ENCODE data around the gene RAPSN. TPM values are rescaled to one million over a fixed set of nuclear protein-coding genes. Genes with fewer than 3 reads are reported as not detected.

Gene RAPSN
- total and polyA plus RNA-seq, 2 experiments from 2014 or later: not detected

DNA sequence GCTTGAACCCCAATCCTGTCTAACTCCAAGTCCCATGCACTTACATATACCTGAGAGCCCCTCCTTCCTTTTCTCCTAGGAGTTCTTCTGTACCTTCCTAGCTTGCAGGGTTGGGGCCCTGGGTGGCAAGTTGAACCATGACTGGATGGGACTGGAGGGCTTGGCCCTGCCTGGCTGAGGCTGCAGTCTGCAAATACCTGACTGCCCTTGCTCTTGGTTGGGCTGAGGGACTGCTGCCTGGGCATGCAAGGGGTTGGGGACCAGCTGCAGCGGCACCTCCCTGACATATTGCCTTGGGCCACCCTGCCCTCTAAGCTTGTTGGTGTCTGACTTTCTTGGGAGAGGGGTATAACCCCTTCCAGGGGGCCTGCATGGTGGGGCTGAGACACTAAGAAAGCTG, 50.4 kb downstream of the RAPSN start:
- no peak overlapping the region for H3K27ac ChIP-seq
- peaks cover 14% of the 10 kb centered on the region for H3K4me1 ChIP-seq (ENCODE audit: low read depth)
- no peak for DNase-seq (ENCODE audit: low read depth in 1 of 2, low spot score in 1 of 2)
- no peaks in the 10 kb centered on the region for H3K9me3 ChIP-seq (ENCODE audit: low read depth)
- no peaks in the 10 kb centered on the region for H3K27me3 ChIP-seq
- H3K36me3 ChIP-seq: no peaks in the 10 kb centered on the region
- no peak overlapping the region for H3K4me3 ChIP-seq
- TF ChIP-seq, protein P1, sequence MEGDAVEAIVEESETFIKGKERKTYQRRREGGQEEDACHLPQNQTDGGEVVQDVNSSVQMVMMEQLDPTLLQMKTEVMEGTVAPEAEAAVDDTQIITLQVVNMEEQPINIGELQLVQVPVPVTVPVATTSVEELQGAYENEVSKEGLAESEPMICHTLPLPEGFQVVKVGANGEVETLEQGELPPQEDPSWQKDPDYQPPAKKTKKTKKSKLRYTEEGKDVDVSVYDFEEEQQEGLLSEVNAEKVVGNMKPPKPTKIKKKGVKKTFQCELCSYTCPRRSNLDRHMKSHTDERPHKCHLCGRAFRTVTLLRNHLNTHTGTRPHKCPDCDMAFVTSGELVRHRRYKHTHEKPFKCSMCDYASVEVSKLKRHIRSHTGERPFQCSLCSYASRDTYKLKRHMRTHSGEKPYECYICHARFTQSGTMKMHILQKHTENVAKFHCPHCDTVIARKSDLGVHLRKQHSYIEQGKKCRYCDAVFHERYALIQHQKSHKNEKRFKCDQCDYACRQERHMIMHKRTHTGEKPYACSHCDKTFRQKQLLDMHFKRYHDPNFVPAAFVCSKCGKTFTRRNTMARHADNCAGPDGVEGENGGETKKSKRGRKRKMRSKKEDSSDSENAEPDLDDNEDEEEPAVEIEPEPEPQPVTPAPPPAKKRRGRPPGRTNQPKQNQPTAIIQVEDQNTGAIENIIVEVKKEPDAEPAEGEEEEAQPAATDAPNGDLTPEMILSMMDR (IDR thresholded peaks at IDR 0.05; ENCODE audit: low read depth, low read length): no peak

GRCh38 chr11:47398011-47398410, 50.9 kb downstream of the RAPSN start:
- peaks cover 19% of the 10 kb centered on the region for H3K4me1 ChIP-seq (ENCODE audit: low read depth)
- H3K4me3 ChIP-seq: no peak overlapping the region

DNA sequence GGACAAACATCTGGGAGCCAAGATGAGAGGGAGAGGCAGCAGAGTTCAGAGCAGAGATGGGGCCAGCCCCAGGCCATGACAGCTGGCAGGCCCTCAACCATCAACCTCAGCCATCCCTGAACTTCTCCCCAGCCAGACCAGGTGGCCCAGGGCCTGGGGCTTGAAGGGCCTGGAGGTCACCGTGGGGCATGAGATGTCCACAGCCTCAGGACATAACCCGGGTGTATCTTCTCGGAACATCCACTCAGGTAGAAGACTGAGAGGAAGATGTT, 53.0 kb downstream of the RAPSN start:
- DNase-seq (ENCODE audit: low read depth in 1 of 2, low spot score in 1 of 2): no peak

More at GRCh38 chr11:47398011-47398410, 50.9 kb downstream of the RAPSN start:
- H3K9me3 ChIP-seq (ENCODE audit: low read depth): no peaks in the 10 kb centered on the region
- DNase-seq (ENCODE audit: low read depth in 1 of 2, low spot score in 1 of 2): no peak
- no peak overlapping the region for H3K27ac ChIP-seq
- no peaks in the 10 kb centered on the region for H3K36me3 ChIP-seq
- TF ChIP-seq, protein P1 (IDR thresholded peaks at IDR 0.05; ENCODE audit: low read depth, low read length): no peak
- no peaks in the 10 kb centered on the region for H3K27me3 ChIP-seq

DNA sequence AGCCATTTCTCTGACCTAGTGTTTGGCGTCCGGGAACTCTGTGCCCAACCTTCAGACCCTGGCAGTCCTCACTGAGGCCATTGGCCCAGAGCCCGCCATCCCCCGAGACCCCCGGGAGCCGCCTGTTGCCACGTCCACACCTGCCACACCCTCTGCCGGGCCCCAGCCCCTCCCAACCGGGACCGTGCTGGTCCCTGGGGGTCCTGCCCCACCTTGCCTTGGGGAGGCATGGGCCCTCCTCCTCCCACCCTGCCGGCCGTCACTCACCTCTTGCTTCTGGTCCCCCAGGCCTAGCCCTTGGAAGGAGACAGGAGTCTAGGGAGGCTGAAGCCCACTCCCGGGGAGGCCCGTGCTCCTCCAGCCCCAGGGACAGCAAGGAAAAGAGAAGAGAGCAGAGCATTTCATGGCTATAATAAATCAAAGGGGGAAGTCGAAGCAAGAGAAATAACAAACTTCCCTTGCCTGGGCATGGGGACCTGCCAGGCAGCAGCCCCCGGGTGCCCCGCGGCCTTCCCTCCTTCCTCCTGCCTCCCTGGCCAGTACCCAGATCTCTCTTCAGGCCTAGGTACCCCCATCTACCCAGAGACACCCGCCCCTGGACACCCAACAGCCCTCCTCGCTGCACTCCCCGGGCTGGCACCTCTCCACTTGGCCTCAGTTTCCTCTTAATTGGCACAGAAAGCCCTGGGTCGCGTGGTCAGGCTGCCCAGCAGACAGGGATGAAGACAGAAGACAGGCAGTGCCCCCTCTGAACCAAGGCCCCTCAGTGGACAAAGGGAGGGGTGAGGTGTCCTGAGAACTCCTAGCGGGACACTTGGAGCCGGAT, 53.5 kb downstream of the RAPSN start:
- DNase-seq (ENCODE audit: low read depth in 1 of 2, low spot score in 1 of 2): no peak
- Histone ChIP-seq H3K4me1 (ENCODE audit: low read depth) (peaks cover 21% of the 10 kb centered on the region), H3K9me3 (ENCODE audit: low read depth) (no peaks in the 10 kb centered on the region), H3K4me3 (no peak overlapping the region), H3K36me3 (no peaks in the 10 kb centered on the region), H3K27ac (no peak overlapping the region), H3K27me3 (no peaks in the 10 kb centered on the region)
- TF ChIP-seq, protein P1 (IDR thresholded peaks at IDR 0.05; ENCODE audit: low read depth, low read length): no peak

More for the DNA sequence above, 53.0 kb downstream of the RAPSN start:
- Histone ChIP-seq H3K36me3 (no peaks in the 10 kb centered on the region), H3K27ac (no peak overlapping the region), H3K4me1 (ENCODE audit: low read depth) (peaks cover 25% of the 10 kb centered on the region), H3K4me3 (no peak overlapping the region), H3K9me3 (ENCODE audit: low read depth) (no peaks in the 10 kb centered on the region), H3K27me3 (no peaks in the 10 kb centered on the region)
- TF ChIP-seq, protein P1 (IDR thresholded peaks at IDR 0.05; ENCODE audit: low read depth, low read length): no peak

DNA sequence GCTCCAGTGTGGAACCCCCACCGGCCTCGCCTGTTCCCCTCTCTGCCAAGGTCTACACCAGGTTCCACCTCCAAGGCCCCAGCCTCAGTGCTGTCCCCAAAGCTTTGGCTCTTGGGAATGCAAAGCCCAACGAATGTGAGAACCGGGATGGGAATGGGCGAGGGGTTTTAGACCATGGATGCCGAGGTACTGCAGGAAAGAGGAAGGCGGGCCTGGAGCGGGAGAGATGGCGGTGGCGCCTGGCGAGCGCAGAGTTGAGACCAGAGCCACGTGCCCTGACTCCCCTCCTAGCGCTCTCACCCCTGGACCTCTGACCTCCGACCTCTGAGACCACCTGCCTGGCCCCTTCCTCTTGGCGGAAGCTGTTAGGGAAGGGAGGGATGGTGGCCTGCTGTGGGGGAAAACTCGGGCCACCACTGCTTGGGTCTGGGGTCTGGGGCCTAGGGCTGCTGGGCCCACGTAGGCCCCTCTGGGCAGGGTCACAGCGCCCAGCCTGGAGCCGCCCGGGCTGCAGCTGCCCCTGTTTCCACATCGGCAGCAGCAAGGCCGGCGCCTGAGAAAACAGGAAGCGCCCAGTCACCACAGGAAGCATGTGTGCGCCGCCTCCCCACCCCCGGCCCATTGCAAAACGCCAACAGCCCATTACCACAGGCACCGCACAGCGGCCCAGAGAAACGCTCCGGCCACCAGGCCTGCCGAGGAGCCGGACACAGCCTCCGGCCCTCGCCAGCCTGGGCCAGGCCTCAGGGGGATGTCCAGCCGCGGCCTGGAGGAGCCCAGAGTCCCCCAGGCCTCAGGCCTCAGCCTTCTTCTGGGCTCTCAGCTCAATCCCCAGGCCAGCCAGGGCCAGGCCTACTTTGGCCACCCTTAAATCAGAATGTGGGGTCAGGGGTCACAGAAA, 54.4 kb downstream of the RAPSN start:
- no peaks in the 10 kb centered on the region for H3K36me3 ChIP-seq
- DNase-seq (ENCODE audit: low read depth in 1 of 2, low spot score in 1 of 2): peak in 1 of 2 donors; percentile 90
- H3K4me1 ChIP-seq (ENCODE audit: low read depth): peaks cover 15% of the 10 kb centered on the region
- TF ChIP-seq, protein P1 (IDR thresholded peaks at IDR 0.05; ENCODE audit: low read depth, low read length): no peak
- H3K27me3 ChIP-seq: no peaks in the 10 kb centered on the region
- no peak overlapping the region for H3K4me3 ChIP-seq
- peak overlapping the region; percentile 78 for H3K27ac ChIP-seq
- no peaks in the 10 kb centered on the region for H3K9me3 ChIP-seq (ENCODE audit: low read depth)

Data from cardiac muscle cell (in vitro differentiated cells and primary cell).